Left ventricle myocardium superior (tissue), 1 donor: ENCODE data around the gene TMCC1. TPM values are rescaled to one million over a fixed set of nuclear protein-coding genes. Genes with fewer than 3 reads are reported as not detected.

Experiments used
- ATAC-seq: fragments of 200-7000 bp; cut with Tn5 transposase; one replicate; pipeline ENCODE4 v1.9.1; 2020; ENCODE audit warnings: mild to moderate bottlenecking, moderate library complexity
- DNase-seq: peaks from one replicate; pipeline ENCODE4 v3.0.0-alpha.2; 2020
- intact Hi-C: fragments of 100-400 bp; cut with micrococcal nuclease; formaldehyde crosslinking; loops from one replicate; pipeline ENCODE4 v1.11.0; 2022
- total RNA-seq: library from RNA; stranded (reverse); fragmentation: NEBNext Ultra II Directional; extraction: Animal tissue kit (Norgen Biotek cat#: 25700); gene quantifications from one replicate; pipeline ENCODE4 v1.2.1, GENCODE V29; 2021
- donor health status: DM: no; HTN: yes; CAD: no; lungs with severe emphysema.

The TMCC1 gene
- total RNA-seq, 1 donor from 2014 or later = 28.4 TPM

DNA sequence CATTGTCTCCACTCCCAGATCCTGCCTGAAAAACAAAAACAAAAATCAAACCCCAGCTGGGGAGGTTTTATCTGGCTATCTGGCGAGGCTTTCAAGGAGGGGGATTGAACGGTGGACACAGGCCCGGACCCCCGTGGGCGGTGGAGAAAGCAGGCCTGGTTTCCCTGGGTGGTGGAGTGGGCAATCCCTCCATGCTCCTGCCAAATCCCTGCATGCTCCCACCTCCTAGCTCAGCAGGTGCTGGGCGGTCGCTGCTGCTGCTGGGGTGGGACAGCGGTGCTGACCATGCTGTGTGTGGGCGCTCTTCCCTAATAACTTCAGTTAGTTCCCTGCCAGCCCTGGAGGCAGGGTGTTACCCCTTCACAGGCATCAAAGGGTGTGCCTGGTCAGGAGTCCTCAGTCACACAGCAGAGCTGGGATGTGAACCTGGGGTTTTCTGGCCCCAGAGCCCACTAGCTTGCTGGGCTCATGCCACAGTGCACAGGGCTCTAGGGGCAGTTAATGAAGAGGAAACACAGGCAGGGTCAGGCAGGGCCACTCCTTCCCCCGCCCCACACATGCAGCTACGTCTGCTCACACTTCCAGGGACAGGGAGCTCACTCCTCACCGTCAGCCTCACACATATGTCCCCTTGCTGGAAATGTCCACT lies 271.2 kb downstream of the TMCC1 start:
- intact Hi-C loops = loop anchor here (10.0 kb wide), 1 partner anchor 128 kb away; no protein-coding TSS in a partner anchor
- DNase-seq (no peak), ATAC-seq (no peak)

DNA sequence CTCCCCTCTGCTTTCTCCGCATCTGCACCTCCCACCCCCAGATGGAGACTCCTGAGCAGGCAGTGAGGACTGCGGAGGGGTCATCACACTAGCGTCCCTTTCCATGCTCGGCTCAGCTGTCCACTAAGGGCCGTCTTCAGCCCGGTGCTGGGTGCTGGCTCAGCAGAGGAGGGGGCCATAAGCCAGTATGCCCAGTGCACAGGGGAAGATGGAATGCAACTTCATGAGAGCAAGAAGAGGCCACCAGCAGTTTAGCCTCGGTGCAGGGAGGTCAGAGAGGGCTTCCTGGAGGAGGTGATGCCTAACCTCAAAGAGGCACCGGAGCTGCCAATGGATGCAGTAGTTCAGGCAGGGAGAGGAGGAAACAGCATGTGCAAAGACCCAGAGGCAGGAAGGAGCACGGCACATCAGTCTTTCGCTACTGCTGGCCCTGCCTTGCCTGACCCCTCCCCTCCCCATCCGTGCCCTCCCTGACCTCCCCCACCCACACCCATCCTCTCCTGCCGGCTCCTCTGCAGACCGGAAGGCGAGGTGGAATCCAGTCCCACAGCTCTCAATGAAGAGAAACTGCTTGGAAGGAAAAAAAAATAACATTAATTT lies 271.8 kb downstream of the TMCC1 start:
- no peak for DNase-seq
- intact Hi-C loops = loop anchor here (10.0 kb wide), 1 partner anchor 127 kb away; no protein-coding TSS in a partner anchor
- ATAC-seq = no peak

DNA sequence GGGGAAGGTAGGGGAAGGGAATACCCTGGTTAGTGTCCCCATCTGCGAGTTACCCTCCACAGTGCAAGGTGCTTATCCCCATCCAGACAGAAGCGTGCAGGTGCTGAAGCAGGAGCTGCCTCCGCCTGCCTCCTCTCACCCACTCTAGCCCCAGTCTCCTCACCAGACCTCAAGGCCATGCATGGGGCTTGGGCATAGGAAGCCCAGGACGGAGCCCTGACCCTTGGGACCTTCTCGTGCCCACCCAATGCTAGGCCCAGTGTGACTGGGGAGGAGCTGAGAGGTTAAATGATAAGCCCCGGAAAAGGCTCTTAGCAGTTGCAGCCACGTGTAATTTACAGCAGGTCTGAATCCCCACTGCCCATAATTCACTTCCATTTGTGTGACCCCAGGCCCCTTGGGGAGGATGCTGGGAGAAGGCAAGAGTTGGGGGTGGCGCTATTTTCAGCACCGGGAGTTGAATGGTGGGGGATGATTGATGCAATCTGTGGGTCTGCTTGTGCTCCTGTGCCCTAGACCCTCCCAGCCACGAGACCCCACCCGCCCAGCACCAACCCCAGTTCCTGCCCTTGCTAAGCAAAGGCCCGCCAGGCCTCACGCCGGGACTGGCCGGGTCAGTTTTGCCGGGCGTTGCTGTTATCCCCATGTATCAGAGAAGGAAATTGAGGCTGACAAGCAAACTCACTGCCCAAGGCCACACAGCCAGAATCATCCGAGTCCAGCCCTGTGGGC lies 272.5 kb downstream of the TMCC1 start:
- no peak for DNase-seq
- intact Hi-C loops = loop anchor here (10.0 kb wide), 1 partner anchor 126 kb away; no protein-coding TSS in a partner anchor

DNA sequence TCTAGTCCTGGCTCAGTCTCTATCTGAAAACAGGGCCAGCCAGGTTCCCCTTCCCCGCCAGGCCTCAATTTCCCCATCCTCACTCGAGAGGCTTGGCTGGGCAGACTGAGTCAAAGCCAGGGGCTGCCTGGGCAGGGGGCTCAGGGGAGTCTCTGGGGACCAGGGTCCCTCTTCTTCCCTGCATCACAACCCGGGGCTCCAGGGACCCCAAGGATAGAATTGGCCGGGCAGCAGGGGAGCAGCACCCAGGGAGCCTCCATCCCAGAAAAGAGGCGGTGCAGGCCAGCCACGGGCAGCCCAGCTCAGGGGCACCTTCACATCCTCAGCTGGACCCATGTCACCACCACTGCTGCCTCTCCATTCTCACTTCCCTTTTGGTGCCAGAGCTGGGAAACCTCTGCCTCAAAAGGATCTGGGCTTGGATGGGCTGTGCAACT lies 273.8 kb downstream of the TMCC1 start:
- DNase-seq (no peak), ATAC-seq (no peak)
- intact Hi-C loops = loop anchor here (10.0 kb wide), 1 partner anchor 125 kb away; no protein-coding TSS in a partner anchor

More for the DNA sequence above, 272.5 kb downstream of the TMCC1 start:
- no peak for ATAC-seq

GRCh38 chr3:129618901-129619671 lies 274.4 kb downstream of the TMCC1 start:
- no peak for ATAC-seq
- intact Hi-C loops = no loop called here
- no peak for DNase-seq

GRCh38 chr3:129618186-129618820 lies 275.2 kb downstream of the TMCC1 start:
- intact Hi-C loops = no loop called here
- ATAC-seq (peak; percentile 20), DNase-seq (no peak)

GRCh38 chr3:129617381-129618185 lies 275.9 kb downstream of the TMCC1 start:
- intact Hi-C loops = no loop called here
- ATAC-seq (no peak), DNase-seq (no peak)

GRCh38 chr3:129616713-129617112 lies 276.8 kb downstream of the TMCC1 start:
- ATAC-seq (peak; percentile 56), DNase-seq (no peak)
- intact Hi-C loops = no loop called here

DNA sequence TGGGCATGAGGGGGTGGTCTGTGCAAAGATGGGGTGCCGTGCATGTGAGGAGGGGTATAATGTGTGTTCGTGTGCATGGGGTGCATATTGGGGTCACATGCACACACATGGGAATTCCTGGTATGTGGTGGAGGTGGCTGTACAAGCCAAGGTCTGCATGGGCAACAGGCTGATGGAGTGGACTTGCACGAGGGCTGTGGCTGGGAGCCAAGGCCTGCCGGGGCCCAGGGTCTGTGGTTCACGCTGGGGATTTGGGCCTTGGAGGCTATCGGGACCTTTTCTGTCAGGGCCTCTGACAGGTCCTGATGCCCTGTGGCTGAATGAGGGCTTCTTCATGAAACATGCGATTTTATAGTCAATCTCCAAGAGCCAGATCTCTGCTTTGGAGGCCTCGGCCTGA lies 277.2 kb downstream of the TMCC1 start:
- DNase-seq (no peak), ATAC-seq (no peak)
- intact Hi-C loops = no loop called here

- ATAC-seq (peak; percentile 36), DNase-seq (peak; percentile 48)
These were observed 277.7 kb downstream of the TMCC1 start for GRCh38 chr3:129615751-129616281.

GRCh38 chr3:129614927-129615363 lies 278.6 kb downstream of the TMCC1 start:
- intact Hi-C loops = no loop called here
- ATAC-seq = peak; percentile 52
- DNase-seq = peak; percentile 70

More at GRCh38 chr3:129615751-129616281, 277.7 kb downstream of the TMCC1 start:
- intact Hi-C loops = no loop called here

GRCh38 chr3:129614435-129614834 lies 279.1 kb downstream of the TMCC1 start:
- peak; percentile 27 for DNase-seq
- ATAC-seq = no peak
- intact Hi-C loops = no loop called here

- intact Hi-C loops = no loop called here
These were observed 280.2 kb downstream of the TMCC1 start for GRCh38 chr3:129613367-129613740.

DNA sequence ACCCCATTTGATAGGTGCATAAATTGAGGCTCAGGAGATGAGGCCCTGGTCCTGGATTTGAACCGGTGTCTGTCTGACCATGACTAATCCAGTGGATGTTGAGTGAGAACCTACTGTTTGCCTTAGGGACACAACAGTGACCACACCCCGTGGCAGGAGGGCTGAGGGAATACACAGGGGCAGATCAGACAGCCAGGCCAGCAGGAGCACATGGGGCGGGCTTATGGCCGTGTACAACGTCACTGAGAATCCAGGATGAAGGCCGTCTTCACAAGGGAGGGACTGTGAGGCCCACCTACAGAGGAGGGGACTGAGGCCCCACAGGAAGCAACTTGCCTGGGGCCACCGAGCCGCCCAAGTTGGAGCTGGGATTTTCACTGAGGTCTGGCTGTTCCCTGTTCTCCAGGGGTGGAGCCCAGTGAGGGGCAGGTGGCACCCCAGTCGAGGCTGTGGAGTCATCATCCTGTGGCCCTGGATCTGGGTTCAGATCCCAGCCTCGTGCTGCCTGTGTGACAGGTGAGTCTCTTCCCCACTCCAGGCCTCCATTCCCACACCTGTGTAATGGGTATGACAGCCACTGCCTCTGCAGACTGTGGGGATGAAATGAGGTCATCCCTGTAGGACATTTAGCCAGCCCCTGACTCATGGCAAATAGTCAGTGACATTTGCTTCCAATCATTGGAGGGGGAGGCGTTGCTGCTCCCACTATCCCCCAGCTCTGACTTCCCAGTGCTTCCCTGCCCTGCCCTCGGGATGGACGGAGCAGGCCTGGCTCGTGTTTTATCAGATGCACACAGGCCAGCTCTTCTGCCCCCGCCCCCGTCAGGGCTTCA lies 280.8 kb downstream of the TMCC1 start:
- DNase-seq = peak; percentile 34
- ATAC-seq = no peak
- intact Hi-C loops = no loop called here

More at GRCh38 chr3:129613367-129613740, 280.2 kb downstream of the TMCC1 start:
- DNase-seq = no peak
- no peak for ATAC-seq

DNA sequence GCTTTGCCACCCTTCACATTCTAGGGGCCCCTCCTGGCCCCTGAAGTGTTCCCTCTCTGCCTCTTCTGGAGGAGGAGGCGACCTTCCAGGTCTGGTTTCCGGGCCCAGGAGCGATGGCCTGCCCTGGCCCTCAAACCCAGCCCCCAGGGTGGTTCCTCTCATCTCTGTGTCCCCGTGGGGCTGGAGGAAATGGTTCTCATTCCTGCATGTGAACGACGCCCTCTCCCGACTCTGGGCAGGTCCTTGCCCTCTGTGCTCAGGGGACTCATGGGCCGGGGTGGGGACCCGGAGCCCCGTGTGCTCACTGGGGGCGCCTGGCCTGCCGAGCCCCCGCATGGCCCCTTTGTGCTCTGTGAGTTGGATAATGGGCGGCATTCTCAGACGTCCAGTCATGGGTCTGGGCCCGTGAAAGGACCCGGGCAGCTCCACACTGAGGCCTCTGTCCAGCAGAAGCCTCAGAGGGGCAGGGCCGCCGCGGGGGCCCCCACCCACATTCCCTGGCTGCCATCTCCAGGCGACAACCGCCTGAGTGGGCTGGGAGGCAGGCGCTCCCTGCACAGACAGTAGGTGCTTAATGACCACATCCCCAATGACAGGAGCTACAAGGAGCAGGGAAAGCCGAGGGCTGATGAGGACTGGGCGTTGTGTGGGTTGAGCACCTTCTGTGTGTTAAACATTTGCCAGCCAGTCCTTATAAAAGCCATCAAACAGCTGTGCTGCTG lies 281.5 kb downstream of the TMCC1 start:
- intact Hi-C loops = no loop called here
- peak; percentile 61 for DNase-seq

DNA sequence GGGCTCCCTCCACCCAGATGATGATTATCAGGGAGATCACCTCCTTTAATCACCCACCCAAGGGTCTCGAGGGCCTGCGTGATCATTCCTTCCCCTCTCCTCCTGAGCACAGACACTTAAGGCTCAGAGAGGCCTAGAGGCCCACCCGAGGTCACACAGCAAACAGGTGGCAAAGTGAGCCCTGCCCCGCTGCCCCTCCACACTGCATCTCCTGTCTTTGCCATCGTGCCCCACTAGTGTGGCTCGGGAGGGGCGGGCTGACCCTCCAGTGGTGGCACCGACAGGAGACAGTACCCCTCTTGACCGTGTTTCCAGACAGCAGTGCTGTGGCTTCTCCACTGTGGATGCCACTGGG lies 282.1 kb downstream of the TMCC1 start:
- ATAC-seq (no peak), DNase-seq (no peak)
- intact Hi-C loops = no loop called here

More for the DNA sequence above, 281.5 kb downstream of the TMCC1 start:
- ATAC-seq = peak; percentile 24
